Retinal pigment epithelial cell (primary cell): Measurements from ENCODE around the gene TMF1.

Experiments
- DNase-seq: peaks from one replicate; pipeline ENCODE4 v3.0.0-alpha.2; 2010; ENCODE audit warnings: low read depth
- H3K4me3 ChIP-seq: 2 replicates; pipeline ENCODE4 v1.5.1; 2011; ENCODE audit warnings: mild to moderate bottlenecking, low read length, control low read depth, moderate library complexity
- CTCF ChIP-seq: conservative IDR thresholded peaks from 2 replicates; pipeline ENCODE4 v1.5.1; 2011; ENCODE audit warnings: low read depth, low read length, control low read depth, inconsistent platforms

Gene TMF1

GRCh38 chr3:69032737-69033136 lies 19.4 kb downstream of the TMF1 start:
- DNase-seq = no peak
- no peak for TF ChIP-seq CTCF

GRCh38 chr3:69032142-69032541 lies 20.0 kb downstream of the TMF1 start:
- no peak for DNase-seq
- H3K4me3 ChIP-seq = no peak overlapping the region
- TF ChIP-seq CTCF = no peak

More at GRCh38 chr3:69032737-69033136, 19.4 kb downstream of the TMF1 start:
- H3K4me3 ChIP-seq = no peak overlapping the region

- no peak overlapping the region for H3K4me3 ChIP-seq
Observed at GRCh38 chr3:69031635-69032034, 20.5 kb downstream of the TMF1 start.

GRCh38 chr3:69020857-69021256 lies 31.3 kb downstream of the TMF1 start:
- no peak for TF ChIP-seq CTCF
- no peak overlapping the region for H3K4me3 ChIP-seq
- no peak for DNase-seq

More at GRCh38 chr3:69031635-69032034, 20.5 kb downstream of the TMF1 start:
- no peak for TF ChIP-seq CTCF
- no peak for DNase-seq

- H3K4me3 ChIP-seq = no peak overlapping the region
- no peak for DNase-seq
- peak; percentile 33 for TF ChIP-seq CTCF
Observed at GRCh38 chr3:69020424-69020823, 31.7 kb downstream of the TMF1 start.

GRCh38 chr3:69016901-69017300 lies 35.2 kb downstream of the TMF1 start:
- no peak for TF ChIP-seq CTCF
- no peak for DNase-seq
- no peak overlapping the region for H3K4me3 ChIP-seq

- no peak for DNase-seq
- TF ChIP-seq CTCF = no peak
Observed at GRCh38 chr3:69016102-69016501, 36.0 kb downstream of the TMF1 start.

More at GRCh38 chr3:69016102-69016501, 36.0 kb downstream of the TMF1 start:
- H3K4me3 ChIP-seq = no peak overlapping the region
